GM03348 (cell line): Measurements from ENCODE around the gene TMEM164.
"Not testable (repeated sequence)": the region's sequence is repeated elsewhere in the genome, so short reads cannot be mapped to it uniquely, and the experiment has no call there.

Experiments used
- DNase-seq: peaks from one replicate; pipeline ENCODE4 v3.0.0; 2012; ENCODE audit warnings: low spot score

Gene TMEM164

DNA sequence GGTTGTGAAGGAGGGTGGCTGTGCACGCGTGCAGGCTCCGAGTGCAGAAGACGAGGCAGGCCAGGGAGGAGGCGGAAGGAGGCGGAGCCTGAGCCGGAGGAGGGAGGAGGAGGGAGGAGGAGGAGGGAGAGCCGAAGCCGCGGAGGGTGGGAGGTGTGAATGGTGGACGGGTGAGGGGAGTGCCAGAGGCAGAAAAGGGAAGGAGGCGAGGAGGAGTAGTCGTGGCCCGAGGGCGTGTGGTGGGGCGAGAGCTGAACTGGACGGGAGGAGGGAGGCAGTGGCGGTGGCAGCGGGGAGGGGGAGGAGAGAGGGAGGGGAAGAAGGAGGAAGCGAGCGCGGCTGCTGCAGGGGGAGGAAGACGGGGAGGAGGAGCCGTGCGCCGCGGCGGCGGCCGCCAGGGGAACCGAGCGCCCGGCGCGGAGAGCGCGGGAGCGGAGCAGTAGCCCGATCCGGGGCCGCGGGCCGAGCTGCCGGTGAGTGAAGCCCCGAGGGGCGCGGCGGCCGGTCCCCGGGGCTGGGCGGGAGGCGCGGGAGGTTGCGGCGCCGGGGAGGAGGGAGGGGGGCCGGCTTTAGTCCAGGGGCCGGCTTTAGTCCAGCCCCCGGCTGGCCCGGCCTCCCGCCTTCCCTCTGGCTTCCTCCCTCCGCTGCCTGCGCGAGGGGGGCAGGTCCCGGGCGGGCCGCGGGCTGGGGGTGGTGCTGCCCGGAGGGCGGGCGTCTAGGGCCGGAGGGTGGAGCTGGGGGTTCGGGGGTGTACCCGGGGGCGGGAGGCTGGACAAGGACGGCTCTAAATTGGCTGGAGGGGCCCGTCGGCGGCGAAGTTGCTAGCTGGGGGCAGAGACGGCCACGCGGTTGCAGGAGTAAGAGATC, at the start of gene TMEM164:
TSS of gene TMEM164 (plus strand) at position 815 of the 867 bp plus-strand sequence. CDS start 661 bp downstream, outside the sequence.
- DNase-seq = peak; percentile 92

DNA sequence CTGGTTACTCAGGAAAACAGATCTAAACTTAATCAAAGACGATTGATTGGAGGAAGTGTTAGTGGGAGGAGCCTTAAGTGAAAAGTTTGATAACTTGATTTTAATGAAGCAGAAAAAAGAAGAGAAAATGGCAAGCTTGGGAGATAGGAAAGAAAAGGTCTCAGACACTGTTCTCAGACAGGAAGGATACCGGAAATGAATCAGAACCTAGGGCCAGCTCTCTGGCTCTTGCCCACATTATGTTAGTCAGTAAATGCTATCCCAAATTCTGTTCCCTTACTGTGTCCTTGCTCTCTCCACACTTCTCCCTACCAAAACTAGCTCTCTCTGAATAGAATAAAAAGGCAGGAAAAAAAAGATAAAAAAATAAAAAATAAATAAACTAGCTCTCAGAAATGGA, 48.6 kb upstream of the TMEM164 start:
- DNase-seq = peak; percentile 18

DNA sequence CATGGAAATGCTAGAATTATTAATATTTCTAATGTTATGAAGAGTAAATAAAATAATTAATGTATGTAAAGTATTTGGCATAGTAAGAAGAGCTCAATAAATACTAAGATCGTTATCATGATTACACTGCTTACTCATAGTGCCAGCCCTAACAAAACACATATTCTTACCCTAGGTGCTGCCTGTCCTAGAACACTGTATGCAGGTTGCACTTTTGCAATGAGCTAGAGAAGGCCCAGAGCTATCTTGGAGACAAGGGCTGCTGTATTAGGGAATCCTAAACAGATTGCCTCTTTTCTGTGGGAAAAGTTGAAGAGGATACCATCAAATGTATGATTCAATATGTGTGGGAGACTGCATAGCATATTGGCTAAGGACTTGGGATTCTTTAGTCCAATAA, 48.0 kb upstream of the TMEM164 start:
- no peak for DNase-seq

DNA sequence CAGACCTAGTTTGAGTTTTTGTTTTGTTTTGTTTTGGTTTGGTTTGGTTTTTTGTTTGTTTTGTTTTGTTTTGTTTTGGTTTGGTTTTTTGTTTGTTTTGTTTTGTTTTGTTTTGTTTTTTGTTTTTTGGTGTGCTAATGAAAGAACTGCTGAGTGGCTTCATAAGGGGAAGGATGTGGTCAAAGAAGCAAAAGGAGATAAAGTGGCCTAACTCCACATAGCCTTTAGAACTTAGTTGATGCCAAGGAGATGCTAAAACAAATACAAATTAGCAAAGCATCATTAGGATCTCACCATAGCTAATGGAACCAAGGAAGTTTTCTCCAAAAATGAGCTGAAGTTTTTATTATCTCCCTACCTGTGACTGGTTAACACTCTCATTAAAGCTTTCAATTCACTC, 44.6 kb upstream of the TMEM164 start:
- no peak for DNase-seq

DNA sequence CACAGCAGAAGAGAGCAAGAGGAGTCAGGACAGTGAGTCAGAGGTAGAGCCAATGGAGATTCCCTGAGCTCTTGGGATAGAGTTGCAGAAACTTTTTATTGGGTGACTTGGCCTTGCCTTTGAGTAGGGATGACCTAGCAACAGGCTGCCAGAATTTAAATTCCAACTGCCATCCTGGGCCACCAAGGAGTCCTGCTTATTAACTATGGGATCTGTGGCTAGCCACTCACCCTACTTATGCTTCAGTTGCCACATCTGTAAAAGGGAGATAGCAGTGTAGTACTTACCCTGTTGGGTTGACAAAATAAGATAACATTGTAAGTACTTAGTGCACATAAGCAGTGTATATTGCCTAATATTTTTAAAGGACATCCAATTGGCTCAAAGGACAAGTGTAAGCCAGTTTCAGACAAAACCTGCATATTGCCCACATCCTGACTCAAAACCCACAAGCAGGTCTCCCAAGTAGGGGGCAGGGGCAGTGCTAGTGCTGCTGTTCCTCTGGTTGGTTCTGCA, 43.5 kb upstream of the TMEM164 start:
- DNase-seq = no peak

DNA sequence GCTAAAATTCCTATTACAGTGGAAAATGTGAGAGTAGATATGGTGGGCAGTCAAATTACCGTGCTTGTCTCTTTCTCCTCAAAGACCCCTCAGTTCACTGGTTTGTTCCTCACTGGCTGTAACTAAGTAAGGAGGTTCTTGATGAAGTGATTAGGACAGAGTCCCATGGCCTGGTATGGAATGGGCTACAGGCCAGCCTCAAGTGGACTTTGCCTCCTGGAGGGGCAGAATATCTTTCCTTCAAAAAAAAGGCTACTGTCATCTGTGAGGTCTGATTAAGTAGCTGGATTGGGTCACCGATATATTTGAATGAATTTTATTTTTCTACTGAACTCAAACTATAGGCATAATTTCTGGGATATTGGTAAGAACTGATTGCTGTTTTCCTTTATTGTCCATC, 38.5 kb upstream of the TMEM164 start:
- no peak for DNase-seq

DNA sequence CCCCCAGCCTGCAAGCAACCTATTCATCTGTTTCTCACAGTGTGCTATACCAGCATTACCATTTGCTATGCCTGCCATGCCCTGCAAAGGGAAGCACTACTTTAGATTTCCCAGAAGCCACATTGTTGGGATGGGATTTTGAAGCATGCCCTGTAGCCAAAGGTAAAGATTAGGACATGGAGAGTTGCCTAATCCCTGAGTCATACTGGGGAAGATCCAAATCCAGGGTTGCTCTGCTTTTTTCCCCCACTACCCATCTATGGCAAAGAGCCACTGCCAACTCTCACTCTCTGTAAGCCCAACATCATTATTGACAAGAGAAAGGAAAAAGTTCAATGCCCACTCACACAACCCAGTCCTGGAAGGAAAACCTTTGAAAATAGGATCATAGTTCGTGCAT, 36.7 kb upstream of the TMEM164 start:
- no peak for DNase-seq

DNA sequence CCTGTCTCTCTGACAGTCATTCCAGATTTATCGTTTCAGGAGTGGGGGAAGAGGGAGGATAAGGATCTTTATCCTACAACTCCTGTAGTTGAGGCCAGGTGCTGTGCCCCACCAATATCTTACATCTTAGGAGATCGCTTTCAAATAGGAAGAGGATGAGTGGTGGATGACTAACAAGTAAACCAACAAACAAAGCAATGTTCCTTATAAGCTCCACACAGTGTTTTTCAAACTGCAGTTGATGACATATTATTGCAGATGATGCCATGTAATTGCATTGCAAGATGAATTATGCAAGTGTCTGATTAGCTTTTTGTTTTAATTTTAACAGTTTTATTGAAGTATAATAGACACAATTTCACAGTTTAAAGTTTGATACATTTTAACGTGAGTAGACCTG, 35.8 kb upstream of the TMEM164 start:
- no peak for DNase-seq

DNA sequence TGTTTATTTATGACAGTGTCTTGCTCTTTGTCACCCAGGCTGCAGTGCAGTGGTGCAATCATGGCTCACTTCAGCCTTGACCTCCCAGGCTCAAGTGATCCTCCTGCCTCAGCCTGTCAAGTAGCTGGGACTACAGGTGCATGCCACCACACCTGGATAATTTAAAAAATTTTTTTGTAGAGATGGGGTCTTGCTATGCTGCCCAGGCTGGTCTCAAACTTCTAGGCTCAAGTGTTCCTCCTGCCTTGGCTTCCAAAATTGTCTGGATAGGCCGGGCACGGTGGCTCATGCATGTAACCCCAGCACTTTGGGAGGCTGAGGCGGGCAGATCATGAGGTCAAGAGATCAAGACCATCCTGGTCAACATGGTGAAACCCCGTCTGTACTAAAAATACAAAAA, 32.1 kb upstream of the TMEM164 start:
- DNase-seq = not testable (repeated sequence)

DNA sequence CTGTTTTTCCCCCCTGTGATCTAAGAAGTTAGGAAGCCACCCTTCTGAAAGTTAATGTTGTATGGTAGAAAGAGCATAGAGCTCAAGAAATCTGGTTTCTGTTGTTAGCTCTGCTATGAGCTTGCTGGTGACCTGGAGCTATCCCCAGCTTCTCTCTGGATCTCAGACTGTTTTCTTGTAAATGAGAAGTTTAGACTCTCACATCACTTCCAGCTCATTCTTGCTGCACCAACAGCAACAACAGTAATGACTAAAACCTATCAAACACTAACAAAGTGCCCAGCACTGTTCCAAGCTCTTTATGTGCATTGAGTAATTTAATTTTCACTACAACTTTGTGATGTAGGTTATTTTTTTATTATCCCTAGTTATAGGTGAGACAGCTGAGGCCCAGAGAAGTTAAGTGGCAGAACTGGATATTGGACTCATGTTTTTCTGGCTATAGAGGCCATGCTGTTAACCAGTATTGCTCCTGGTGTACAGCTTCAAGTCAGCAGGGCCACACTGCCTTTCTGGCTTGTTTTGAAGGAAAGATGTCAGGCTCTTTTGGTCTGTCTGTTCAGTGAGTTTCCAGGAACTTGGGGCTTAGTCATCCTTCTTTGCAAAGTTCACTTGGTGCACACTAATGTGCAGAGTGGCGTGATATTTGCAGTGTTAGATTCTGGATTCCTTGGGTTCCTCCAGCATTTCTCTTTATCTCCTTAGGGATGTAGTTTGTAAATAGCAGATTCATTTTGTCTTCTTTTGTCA, 27.8 kb upstream of the TMEM164 start:
- no peak for DNase-seq

DNA sequence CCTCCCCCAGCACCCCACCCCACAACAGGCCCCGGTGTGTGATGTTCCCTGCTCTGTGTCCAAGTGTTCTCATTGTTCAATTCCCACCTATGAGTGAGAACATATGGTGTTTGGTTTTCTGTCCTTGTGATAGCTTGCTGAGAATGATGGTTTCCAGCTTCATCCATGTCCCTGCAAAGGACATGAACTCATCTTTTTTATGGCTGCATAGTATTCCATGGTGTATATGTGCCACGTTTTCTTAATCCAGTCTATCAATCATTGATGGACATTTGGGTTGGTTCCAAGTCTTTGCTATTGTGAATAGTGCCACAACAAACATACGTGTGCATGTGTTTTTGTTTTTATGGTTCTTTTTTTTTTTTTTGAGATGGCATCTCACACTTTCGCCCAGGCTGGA, 17.7 kb upstream of the TMEM164 start:
- not testable (repeated sequence) for DNase-seq

DNA sequence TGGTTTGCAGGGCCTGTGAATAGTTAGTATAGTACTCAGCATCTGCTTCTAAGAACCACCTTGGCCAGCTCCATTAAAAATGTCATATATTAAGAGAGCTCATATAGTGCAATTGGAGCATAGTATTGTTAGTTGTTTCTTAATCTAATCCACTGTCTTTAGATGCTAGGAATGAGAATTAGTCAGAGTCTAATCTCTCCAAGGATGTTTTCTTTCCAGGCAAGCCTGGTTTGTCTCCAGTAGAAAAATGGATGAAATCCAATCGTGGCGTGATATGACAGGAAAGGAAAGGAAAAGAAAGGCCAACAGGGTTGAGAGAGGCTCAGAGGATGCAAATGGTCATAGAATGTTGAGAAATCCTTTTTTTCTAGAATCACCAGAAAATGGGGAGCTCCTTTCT, 15.0 kb upstream of the TMEM164 start:
- DNase-seq = no peak

DNA sequence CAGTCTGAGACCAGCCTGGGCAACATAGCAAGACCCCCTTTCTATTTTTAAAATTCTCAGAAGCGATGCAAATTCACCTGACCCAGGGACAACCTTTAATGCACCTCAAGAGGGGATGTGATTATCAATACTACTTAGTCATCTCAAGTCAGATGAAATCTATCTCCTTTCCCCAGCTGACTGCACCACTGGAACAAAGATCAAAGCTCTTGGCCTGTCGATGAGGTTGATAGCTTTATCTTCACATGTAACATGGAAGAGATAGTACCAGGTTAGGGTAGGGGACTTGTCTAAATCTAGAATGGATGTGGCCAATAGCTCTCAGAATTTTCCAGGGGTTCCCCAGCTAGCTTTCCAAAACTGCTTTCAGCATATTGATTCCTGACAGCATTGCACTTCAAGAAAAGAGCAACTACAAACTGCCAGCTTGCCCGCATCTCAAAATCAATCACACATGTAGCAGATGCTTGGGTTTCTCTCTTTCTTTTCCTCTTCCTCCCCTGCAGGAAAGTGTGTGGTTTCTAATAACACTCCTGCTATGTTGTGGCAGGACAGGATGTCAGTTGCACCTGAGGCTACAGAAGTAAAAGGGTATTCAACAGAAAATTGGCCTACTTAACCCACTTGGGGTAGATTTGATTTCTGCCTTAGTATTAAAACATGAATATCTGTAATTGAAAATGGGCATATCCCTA, 12.2 kb upstream of the TMEM164 start:
- DNase-seq = no peak

DNA sequence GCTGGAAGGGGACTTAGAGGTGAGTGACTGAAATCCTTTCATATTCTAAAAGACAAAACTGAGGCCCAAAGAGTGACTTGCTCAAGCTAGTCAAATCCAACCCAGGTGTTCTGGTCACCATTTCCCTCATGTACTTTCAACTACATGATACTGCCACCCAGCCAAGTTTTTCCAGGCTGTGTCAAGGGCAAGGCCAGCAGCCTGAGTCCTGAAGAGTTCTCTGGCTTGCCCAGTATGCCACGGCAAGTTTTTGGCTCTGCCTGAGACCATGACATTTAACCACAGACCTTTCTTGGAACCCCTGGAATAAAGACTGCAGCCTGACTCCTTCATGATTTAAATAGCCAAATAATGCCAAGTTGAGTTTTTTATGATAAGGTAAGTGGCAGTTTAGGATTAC, 10.7 kb upstream of the TMEM164 start:
- DNase-seq = no peak

DNA sequence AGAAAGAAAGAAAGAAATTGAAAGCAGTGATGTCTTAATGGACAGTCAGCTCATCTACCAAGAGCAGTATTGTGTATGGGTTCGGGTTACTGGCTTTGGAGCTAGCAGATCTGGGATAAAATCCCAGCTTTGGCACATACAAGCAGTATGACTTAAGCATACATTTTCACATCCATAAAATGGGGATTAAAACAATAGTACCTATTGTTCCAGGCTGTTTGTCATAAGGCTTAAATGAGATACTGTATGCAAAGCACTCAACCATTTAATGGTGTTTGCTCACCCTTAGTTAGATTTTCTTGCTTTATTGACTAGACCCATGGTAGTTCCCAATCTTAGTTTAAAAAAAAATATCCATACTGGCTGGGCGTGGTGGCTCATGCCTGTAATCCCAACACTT, 7.8 kb upstream of the TMEM164 start:
- no peak for DNase-seq

DNA sequence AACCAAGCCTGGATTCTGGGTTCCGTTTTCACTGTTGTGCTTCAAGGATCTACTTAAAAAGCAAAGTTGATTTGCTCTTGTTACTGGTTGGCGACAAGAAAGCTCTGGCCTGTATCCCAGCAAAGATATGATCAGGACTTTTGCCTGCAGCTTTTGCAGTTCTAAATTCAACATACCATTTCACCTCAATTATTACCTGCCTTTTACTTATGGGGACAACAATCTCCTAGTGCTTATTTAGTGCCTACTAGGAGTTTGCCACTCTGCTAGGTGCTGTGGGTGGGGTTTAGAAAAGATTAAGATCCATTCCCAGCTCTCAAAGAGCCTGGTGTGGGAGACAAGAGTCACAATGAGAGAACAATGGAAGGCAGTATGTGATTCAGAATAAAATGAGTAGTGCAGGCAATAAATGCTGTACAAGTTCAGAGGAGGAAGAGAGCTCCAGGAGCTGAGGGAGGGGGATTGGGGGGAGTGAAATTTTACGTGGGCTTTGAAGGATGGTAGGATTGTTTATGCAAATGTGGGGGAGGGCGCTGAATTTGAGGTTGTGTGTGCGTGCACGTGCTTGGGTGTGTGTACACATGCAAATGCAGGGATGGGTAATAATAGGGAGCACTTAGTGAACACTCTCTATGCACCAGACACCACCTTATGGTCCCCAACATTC, 5.0 kb upstream of the TMEM164 start:
- no peak for DNase-seq

DNA sequence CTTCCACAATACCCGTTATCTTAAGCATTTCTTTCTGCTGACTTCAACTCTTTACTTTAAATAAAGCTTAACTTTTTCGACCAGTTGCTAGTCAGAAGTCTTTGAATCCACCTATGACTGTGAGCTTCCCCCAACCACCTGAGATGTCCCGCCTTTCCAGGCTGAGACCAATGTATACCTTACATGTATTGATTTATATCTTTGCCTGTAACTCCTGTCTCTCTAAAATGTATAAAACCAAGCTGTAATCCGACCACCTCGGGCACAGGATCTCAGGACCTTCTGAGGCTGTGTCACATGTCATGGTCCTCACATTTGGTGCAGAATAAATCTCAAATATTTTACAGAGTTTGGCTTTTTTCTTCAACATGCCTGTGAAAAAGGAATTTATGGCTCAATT, 2.9 kb upstream of the TMEM164 start:
- no peak for DNase-seq

DNA sequence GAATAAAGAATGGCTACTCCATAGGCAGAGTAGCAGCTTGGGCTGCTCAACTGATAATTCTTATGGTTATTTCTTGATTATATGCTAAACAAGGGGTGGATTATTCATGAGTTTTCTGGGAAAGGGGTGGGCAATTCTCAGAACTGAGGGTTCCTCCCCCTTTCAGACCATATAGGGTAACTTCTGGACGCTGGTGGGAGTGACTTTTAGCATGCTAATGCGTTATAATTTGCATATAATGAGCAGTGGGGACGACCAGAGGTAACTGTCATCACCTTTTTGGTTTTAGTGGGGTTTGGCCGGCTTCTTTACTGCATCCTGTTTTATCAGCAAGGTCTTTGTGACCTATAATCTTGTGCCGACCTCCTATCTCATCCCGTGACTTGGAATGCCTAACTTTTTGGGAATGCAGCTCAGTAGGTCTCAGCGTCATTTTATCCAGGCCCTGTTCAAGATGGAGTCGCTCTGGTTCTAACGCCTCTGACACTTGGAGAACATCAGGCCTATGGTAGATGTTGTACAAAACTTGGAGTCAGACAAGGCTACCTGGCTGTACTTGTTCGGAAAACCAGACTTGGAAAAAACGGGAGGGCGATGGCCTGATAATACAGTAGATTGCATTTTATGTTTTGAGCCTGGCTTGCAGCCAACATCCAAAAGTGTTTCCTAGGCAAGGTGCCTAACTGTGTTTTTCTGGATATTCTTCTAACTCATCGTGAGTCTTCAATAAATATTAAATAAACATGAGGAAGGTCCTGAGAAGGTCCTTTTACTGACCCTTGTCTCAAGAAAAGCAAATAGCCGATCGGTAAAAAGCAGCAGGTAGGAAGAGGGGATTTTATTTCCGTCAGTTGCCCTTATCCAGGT, 1.8 kb upstream of the TMEM164 start:
- no peak for DNase-seq

DNA sequence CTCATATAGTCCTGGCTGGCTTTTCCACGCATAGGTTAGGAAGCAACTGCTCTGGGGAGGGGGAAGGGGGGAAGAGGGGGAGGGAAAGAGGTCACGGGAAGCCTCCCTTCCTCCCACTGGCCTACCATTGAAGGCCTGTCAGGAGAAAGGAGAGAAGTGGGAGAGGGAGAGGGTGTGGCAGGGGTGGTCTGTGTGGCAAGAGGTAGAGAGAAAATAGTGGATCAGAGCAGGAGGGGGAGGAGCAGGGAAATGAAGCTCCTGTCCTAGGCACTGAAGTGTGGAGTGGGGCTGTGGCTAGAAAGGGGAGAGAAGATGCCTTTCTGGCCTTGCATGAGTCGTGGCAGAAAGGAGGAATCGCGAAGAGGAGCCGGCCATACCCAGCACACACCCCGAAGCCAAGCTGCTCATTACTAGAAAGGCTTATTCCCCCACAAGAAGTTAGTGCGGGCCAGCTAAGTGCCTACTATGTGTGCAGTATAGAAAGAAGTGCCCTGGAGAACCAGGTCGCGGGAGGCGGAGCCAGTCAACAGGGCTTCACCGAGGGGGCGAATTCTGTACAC, 1.1 kb upstream of the TMEM164 start:
- DNase-seq = no peak
